Adrenal gland (tissue), 5 donors: ENCODE data around the gene IFIT1B.

ENCODE experiments used
- POLR2A ChIP-seq, 2 donors: fragments of 450-650 bp; IDR thresholded peaks; one replicate each; pipeline ENCODE4 v1.6.1; 2017; ENCODE audit warnings: antibody characterized with exemption in 2 of 2, mild to moderate bottlenecking in 2 of 2, moderate library complexity in 1 of 2
- TF ChIP-seq, protein P1 (sequence below), 6 experiments: fragments of 450-650 bp in 4 of 6; fragments of 200-600 bp in 2 of 6; sonication (generic) in 1 of 6; IDR thresholded peaks; 1 replicate in 5 of 6; 2 replicates in 1 of 6; pipeline versions ENCODE4 v1.5.1 to v1.8.0; 2016 to 2021; ENCODE audit warnings: antibody characterized with exemption in 6 of 6, mild to moderate bottlenecking in 2 of 6, moderate library complexity in 1 of 6
- donor health status: DM: no; HTN: no; CAD: no.

DNA sequence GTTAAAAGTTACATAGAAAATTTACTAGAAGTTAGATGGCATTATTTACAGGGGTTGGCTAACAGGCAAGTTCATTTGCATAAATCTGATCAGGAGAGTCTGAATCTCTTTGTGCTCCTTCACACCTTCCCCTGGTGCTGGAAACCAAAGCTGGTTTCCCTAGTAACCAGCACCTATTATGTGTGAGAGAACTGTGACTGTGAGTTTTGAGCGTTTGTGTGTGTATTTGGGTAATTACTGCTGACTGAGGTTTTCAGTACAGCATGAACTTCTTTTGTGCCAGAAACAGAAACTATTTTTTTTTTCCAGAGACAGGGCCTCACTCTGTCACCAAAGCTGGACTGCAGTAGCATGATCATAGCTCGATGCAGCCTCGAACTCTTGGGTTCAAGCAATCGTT lies 10.3 kb upstream of the IFIT1B start:
- TF ChIP-seq, protein P1, sequence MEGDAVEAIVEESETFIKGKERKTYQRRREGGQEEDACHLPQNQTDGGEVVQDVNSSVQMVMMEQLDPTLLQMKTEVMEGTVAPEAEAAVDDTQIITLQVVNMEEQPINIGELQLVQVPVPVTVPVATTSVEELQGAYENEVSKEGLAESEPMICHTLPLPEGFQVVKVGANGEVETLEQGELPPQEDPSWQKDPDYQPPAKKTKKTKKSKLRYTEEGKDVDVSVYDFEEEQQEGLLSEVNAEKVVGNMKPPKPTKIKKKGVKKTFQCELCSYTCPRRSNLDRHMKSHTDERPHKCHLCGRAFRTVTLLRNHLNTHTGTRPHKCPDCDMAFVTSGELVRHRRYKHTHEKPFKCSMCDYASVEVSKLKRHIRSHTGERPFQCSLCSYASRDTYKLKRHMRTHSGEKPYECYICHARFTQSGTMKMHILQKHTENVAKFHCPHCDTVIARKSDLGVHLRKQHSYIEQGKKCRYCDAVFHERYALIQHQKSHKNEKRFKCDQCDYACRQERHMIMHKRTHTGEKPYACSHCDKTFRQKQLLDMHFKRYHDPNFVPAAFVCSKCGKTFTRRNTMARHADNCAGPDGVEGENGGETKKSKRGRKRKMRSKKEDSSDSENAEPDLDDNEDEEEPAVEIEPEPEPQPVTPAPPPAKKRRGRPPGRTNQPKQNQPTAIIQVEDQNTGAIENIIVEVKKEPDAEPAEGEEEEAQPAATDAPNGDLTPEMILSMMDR (IDR thresholded peaks at IDR 0.05) = no peak
- no peak for TF ChIP-seq POLR2A (IDR thresholded peaks at IDR 0.05)
